Hematopoietic multipotent progenitor cell treated with erythropoietin and hydrocortisone succinate and interleukin-3 and kit ligand, for 15 days (in vitro differentiated cells): ENCODE measurements around the gene ACRV1.
"Not testable (repeated sequence)": the region's sequence is repeated elsewhere in the genome, so short reads cannot be mapped to it uniquely, and the experiment has no call there.

ENCODE experiments used
- DNase-seq: peaks from one replicate; pipeline ENCODE4 v3.0.0-alpha.2; 2015; ENCODE audit warnings: low spot score

ACRV1 gene

GRCh38 chr11:125680747-125681146 is at the start of gene ACRV1:
Gene ACRV1 (minus strand): TSS chr11:125680847. CDS start chr11:125680780, 67 bp downstream.
- DNase-seq, result no peak

GRCh38 chr11:125728969-125729368 is 48.3 kb upstream of the ACRV1 start:
- DNase-seq, result no peak

- no peak for DNase-seq
These were observed 43.5 kb upstream of the ACRV1 start for GRCh38 chr11:125724125-125724524.

- no peak for DNase-seq
These were observed 40.1 kb upstream of the ACRV1 start for GRCh38 chr11:125720781-125721180.

GRCh38 chr11:125704686-125705085 is 24.0 kb upstream of the ACRV1 start:
- DNase-seq, result not testable (repeated sequence)

- no peak for DNase-seq
These were observed 21.4 kb upstream of the ACRV1 start for GRCh38 chr11:125701858-125702621.

GRCh38 chr11:125701018-125701610 is 20.5 kb upstream of the ACRV1 start:
- DNase-seq, result no peak

- no peak for DNase-seq
These were observed 14.3 kb upstream of the ACRV1 start for GRCh38 chr11:125694951-125695350.

- DNase-seq, result no peak
These were observed 12.2 kb upstream of the ACRV1 start for GRCh38 chr11:125692887-125693286.

- no peak for DNase-seq
These were observed 9.4 kb upstream of the ACRV1 start for GRCh38 chr11:125690006-125690405.

GRCh38 chr11:125689274-125689859 is 8.7 kb upstream of the ACRV1 start:
- no peak for DNase-seq

GRCh38 chr11:125688632-125689031 is 8.0 kb upstream of the ACRV1 start:
- DNase-seq, result no peak

GRCh38 chr11:125688066-125688465 is 7.4 kb upstream of the ACRV1 start:
- no peak for DNase-seq

GRCh38 chr11:125685228-125685627 is 4.6 kb upstream of the ACRV1 start:
- no peak for DNase-seq

- DNase-seq, result no peak
These were observed 810 bp downstream of the ACRV1 start for GRCh38 chr11:125679837-125680236.

GRCh38 chr11:125679397-125679796 is 1.2 kb downstream of the ACRV1 start:
- DNase-seq, result no peak

- DNase-seq, result no peak
These were observed 5.5 kb downstream of the ACRV1 start for GRCh38 chr11:125675196-125675595.

- no peak for DNase-seq
These were observed 6.4 kb downstream of the ACRV1 start for GRCh38 chr11:125674210-125674609.

- no peak for DNase-seq
These were observed 9.1 kb downstream of the ACRV1 start for GRCh38 chr11:125671561-125671960.

GRCh38 chr11:125670172-125670571 is 10.5 kb downstream of the ACRV1 start:
- no peak for DNase-seq

GRCh38 chr11:125667151-125667550 is 13.5 kb downstream of the ACRV1 start:
- no peak for DNase-seq

GRCh38 chr11:125663910-125664309 is 16.7 kb downstream of the ACRV1 start:
- DNase-seq, result no peak

GRCh38 chr11:125662689-125663088 is 18.0 kb downstream of the ACRV1 start:
- DNase-seq, result no peak
